H1 (cell line): ENCODE measurements around the gene CASD1. TPM values are rescaled to one million over a fixed set of nuclear protein-coding genes. Genes with fewer than 3 reads are reported as not detected.

Experiments used
- CTCF ChIA-PET: fragments of 300-600 bp; sonication (Branson Sonifier 250); formaldehyde crosslinking; loops from one replicate; lab custom pipeline; 2021; ENCODE audit not compliant: partially characterized antibody; lab: Charles Lee
- POLR2A ChIA-PET: fragments of 300-600 bp; sonication (Branson Sonifier 250); formaldehyde crosslinking; loops from one replicate; lab custom pipeline; 2021; ENCODE audit warnings: inconsistent platforms; ENCODE audit not compliant: partially characterized antibody; lab: Charles Lee
- DNase-seq, 2 experiments: peaks; one replicate each; pipeline versions ENCODE4 v3.0.0 to v3.0.0-alpha.2; 2010 to 2022; ENCODE audit warnings: low spot score in 2 of 2, low read depth in 1 of 2, mixed read lengths in 1 of 2
- FAIRE-seq: peaks from 2 replicates; lab custom pipeline; 2011; peaks lifted over from hg19 to GRCh38; lab: Jason Lieb, UNC
- H2AFZ ChIP-seq: 2 replicates; pipeline ENCODE4 v1.8.1; 2012; ENCODE audit warnings: low read length, inconsistent platforms
- H2AK5ac ChIP-seq: 2 replicates; pipeline ENCODE4 v1.6.1; 2013; ENCODE audit warnings: low read depth, low read length
- H2BK120ac ChIP-seq: replicated peaks from 2 replicates; pipeline ENCODE3; 2013; ENCODE audit warnings: low read depth, low read length, inconsistent platforms
- H2BK12ac ChIP-seq: 2 replicates; pipeline ENCODE4 v1.6.1; 2013; ENCODE audit warnings: low read depth, low read length
- H2BK15ac ChIP-seq: 2 replicates; pipeline ENCODE4 v1.6.1; 2013; ENCODE audit warnings: low read length
- H2BK20ac ChIP-seq: 2 replicates; pipeline ENCODE4 v1.6.1; 2013; ENCODE audit warnings: low read length
- H2BK5ac ChIP-seq: 2 replicates; pipeline ENCODE4 v1.6.1; 2013; ENCODE audit warnings: low read depth, low read length
- H3K14ac ChIP-seq: 2 replicates; pipeline ENCODE4 v1.6.1; 2013; ENCODE audit warnings: inconsistent platforms; ENCODE audit not compliant: insufficient read length
- H3K18ac ChIP-seq: 2 replicates; pipeline ENCODE4 v1.6.1; 2013; ENCODE audit warnings: low read length; ENCODE audit errors: extremely low read depth
- H3K23ac ChIP-seq: 2 replicates; pipeline ENCODE4 v1.6.1; 2013; ENCODE audit warnings: inconsistent platforms; ENCODE audit not compliant: insufficient read length
- H3K23me2 ChIP-seq: 2 replicates; pipeline ENCODE4 v1.6.1; 2013; ENCODE audit warnings: low read depth, low read length
- H3K27ac ChIP-seq: 2 replicates; pipeline ENCODE4 v1.6.1; 2011; ENCODE audit warnings: low read depth, low read length, inconsistent platforms
- H3K27me3 ChIP-seq, 4 experiments: replicated peaks in 1 of 4; 1 replicate in 1 of 4; 2 replicates in 3 of 4; pipeline versions ENCODE4 v1.6.1 to v1.8.1; 2011 to 2013; ENCODE audit warnings: low read length in 3 of 4, mild to moderate bottlenecking in 3 of 4, inconsistent platforms in 2 of 4, mixed read lengths in 2 of 4, moderate library complexity in 1 of 4; ENCODE audit not compliant: control insufficient read depth in 3 of 4, insufficient read depth in 3 of 4; ENCODE audit errors: extremely low read depth in 1 of 4
- H3K36me3 ChIP-seq, 4 experiments: 2 replicates each; pipeline versions ENCODE4 v1.6.1 to v1.8.1; 2011 to 2013; ENCODE audit warnings: mild to moderate bottlenecking in 4 of 4, low read length in 3 of 4, moderate library complexity in 2 of 4, control low read depth in 1 of 4, inconsistent platforms in 1 of 4; ENCODE audit not compliant: insufficient read depth in 4 of 4, control insufficient read depth in 2 of 4
- H3K4ac ChIP-seq: replicated peaks from 2 replicates; pipeline ENCODE3; 2013; ENCODE audit warnings: low read length, low read depth, mixed read lengths, inconsistent platforms; ENCODE audit not compliant: insufficient read length
- H3K4me1 ChIP-seq, 4 experiments: replicated peaks in 1 of 4; 1 replicate in 1 of 4; 2 replicates in 3 of 4; pipeline versions ENCODE4 v1.6.1 to v1.8.1; 2011 to 2013; ENCODE audit warnings: low read length in 3 of 4, inconsistent platforms in 2 of 4, mixed read lengths in 1 of 4; ENCODE audit not compliant: insufficient read depth in 4 of 4, control insufficient read depth in 3 of 4
- H3K4me2 ChIP-seq, 2 experiments: 2 replicates each; pipeline versions ENCODE4 v1.6.1 to v1.8.1; 2011 to 2013; ENCODE audit warnings: low read depth in 2 of 2, low read length in 2 of 2, control low read depth in 1 of 2, inconsistent platforms in 1 of 2, mild to moderate bottlenecking in 1 of 2; ENCODE audit not compliant: insufficient read depth in 1 of 2
- H3K4me3 ChIP-seq, 4 experiments: fragments of 200-600, 300-600 bp in 1 of 4; sonication (generic), shearing (Covaris generic), sonication (Bioruptor Twin) in 1 of 4; 2 replicates each; pipeline versions ENCODE4 v1.5.1 to v1.8.1; 2011 to 2016; ENCODE audit warnings: low read length in 4 of 4, low read depth in 3 of 4, control low read depth in 2 of 4, inconsistent platforms in 2 of 4, mild to moderate bottlenecking in 2 of 4, mixed read lengths in 1 of 4, moderate library complexity in 1 of 4; ENCODE audit not compliant: insufficient read depth in 2 of 4; ENCODE audit errors: extremely low read depth in 1 of 4
- H3K56ac ChIP-seq: replicated peaks from 2 replicates; pipeline ENCODE3; 2013; ENCODE audit warnings: low read depth, mild to moderate bottlenecking, mixed read lengths, low read length, inconsistent platforms; ENCODE audit not compliant: insufficient read length
- H3K79me1 ChIP-seq: 2 replicates; pipeline ENCODE4 v1.6.1; 2013; ENCODE audit warnings: low read depth, low read length, control low read depth
- H3K79me2 ChIP-seq, 2 experiments: 2 replicates each; pipeline versions ENCODE4 v1.6.1 to v1.8.1; 2012 to 2013; ENCODE audit warnings: low read length in 2 of 2, mild to moderate bottlenecking in 2 of 2, inconsistent platforms in 1 of 2; ENCODE audit not compliant: insufficient read depth in 2 of 2, control insufficient read depth in 1 of 2
- H3K9ac ChIP-seq, 4 experiments: replicated peaks in 1 of 4; 1 replicate in 1 of 4; 2 replicates in 3 of 4; pipeline versions ENCODE4 v1.6.1 to v1.8.1; 2011 to 2013; ENCODE audit warnings: low read depth in 3 of 4, low read length in 3 of 4, control low read depth in 2 of 4, mild to moderate bottlenecking in 2 of 4, moderate library complexity in 2 of 4, inconsistent platforms in 1 of 4; ENCODE audit errors: extremely low read depth in 1 of 4
- H3K9me3 ChIP-seq, 2 experiments: 2 replicates each; pipeline versions ENCODE4 v1.6.1 to v1.8.1; 2012 to 2013; ENCODE audit warnings: mild to moderate bottlenecking in 2 of 2, moderate library complexity in 2 of 2, control low read depth in 1 of 2, inconsistent platforms in 1 of 2, low read depth in 1 of 2, low read length in 1 of 2, mixed read lengths in 1 of 2; ENCODE audit not compliant: insufficient read depth in 2 of 2
- H4K20me1 ChIP-seq, 2 experiments: replicated peaks in 1 of 2; 2 replicates each; pipeline versions ENCODE3 to v1.8.1; 2011 to 2013; ENCODE audit warnings: inconsistent platforms in 2 of 2, low read length in 2 of 2, mild to moderate bottlenecking in 1 of 2; ENCODE audit not compliant: insufficient read depth in 2 of 2, control insufficient read depth in 1 of 2
- H4K5ac ChIP-seq: 2 replicates; pipeline ENCODE4 v1.6.1; 2013; ENCODE audit warnings: low read length, low read depth, mixed read lengths, inconsistent platforms; ENCODE audit not compliant: insufficient read length
- H4K8ac ChIP-seq: 2 replicates; pipeline ENCODE4 v1.8.0; 2013; ENCODE audit warnings: mild to moderate bottlenecking, moderate library complexity, low read length, inconsistent platforms; ENCODE audit not compliant: insufficient read depth; ENCODE audit errors: extremely low read depth
- H4K91ac ChIP-seq: replicated peaks from 2 replicates; pipeline ENCODE3; 2013; ENCODE audit warnings: low read length, mixed read lengths, inconsistent platforms; ENCODE audit not compliant: insufficient read length
- GABPA ChIP-seq: IDR thresholded peaks from 2 replicates; pipeline ENCODE4 v1.6.1; 2011; ENCODE audit warnings: mild to moderate bottlenecking, low read length, moderate library complexity, borderline replicate concordance; ENCODE audit not compliant: insufficient read depth
- HDAC2 ChIP-seq, 2 experiments: fragments of 300-600 bp in 1 of 2; sonication (generic) in 1 of 2; IDR thresholded peaks; 2 replicates each; pipeline ENCODE4 v1.6.1; 2011 to 2012; ENCODE audit warnings: low read depth in 2 of 2, low read length in 2 of 2, mild to moderate bottlenecking in 2 of 2, moderate library complexity in 2 of 2, borderline replicate concordance in 1 of 2, inconsistent platforms in 1 of 2
- PHF8 ChIP-seq: fragments of 200-600 bp; sonication (generic); conservative IDR thresholded peaks from 2 replicates; pipeline ENCODE4 v1.7.1; 2012; ENCODE audit warnings: low read depth, mild to moderate bottlenecking, inconsistent platforms, low read length, moderate library complexity
- RBBP5 ChIP-seq: IDR thresholded peaks from 2 replicates; pipeline ENCODE4 v1.7.1; 2012; ENCODE audit warnings: low read depth, mild to moderate bottlenecking, inconsistent platforms, low read length, moderate library complexity, borderline replicate concordance
- RNF2 ChIP-seq: fragments of 200-900, 300-1000 bp; sonication (generic); IDR thresholded peaks from 2 replicates; pipeline ENCODE4 v1.7.1; 2016; ENCODE audit warnings: borderline replicate concordance, low read depth, mild to moderate bottlenecking, antibody characterized with exemption, low read length; ENCODE audit not compliant: poor library complexity, severe bottlenecking; ENCODE audit errors: missing control alignments
- SP2 ChIP-seq: IDR thresholded peaks from 2 replicates; pipeline ENCODE4 v1.6.1; 2012; ENCODE audit warnings: mild to moderate bottlenecking, low read length, inconsistent platforms
- SUZ12 ChIP-seq: fragments of 200-600 bp; sonication (generic); IDR thresholded peaks from 2 replicates; pipeline ENCODE4 v1.6.1; 2012; ENCODE audit warnings: mild to moderate bottlenecking, inconsistent platforms, low read length, moderate library complexity, mixed read lengths
- TBP ChIP-seq: IDR thresholded peaks from 2 replicates; pipeline ENCODE4 v1.6.1; 2011; ENCODE audit warnings: low read depth, low read length, improper control_type of control experiment
- TEAD4 ChIP-seq: IDR thresholded peaks from 2 replicates; pipeline ENCODE4 v1.6.1; 2012; ENCODE audit warnings: low read depth, low read length, inconsistent platforms, mixed read lengths
- ZNF274 ChIP-seq: IDR thresholded peaks from 2 replicates; pipeline ENCODE4 v1.7.0; 2012; ENCODE audit warnings: low read length, borderline replicate concordance; ENCODE audit errors: extremely low read depth
- polyA plus RNA-seq, 7 experiments: library from polyadenylated mRNA; depleted of rRNA in 3 of 7; stranded (reverse) in 5 of 7; unstranded in 2 of 7; fragments of >200 nt in 5 of 7; fragments of 200-250 nt in 2 of 7; gene quantifications; 1 replicate in 5 of 7; 2 replicates in 1 of 7; 4 replicates in 1 of 7; pipeline versions ENCODE4 v1.2.1 to v1.2.3, GENCODE V29; 2011 to 2013; ENCODE audit warnings: missing spikeins in 2 of 7, mixed read lengths in 2 of 7
- total RNA-seq: library from RNA; stranded (reverse); fragmentation: NEBNext Ultra II Directional; extraction: Animal tissue kit (Norgen Biotek cat#: 25700); gene quantifications from 2 replicates; pipeline ENCODE4 v1.2.1, GENCODE V29; 2021
- TF ChIP-seq, protein P1 (sequence below): IDR thresholded peaks from 2 replicates; pipeline ENCODE4 v1.6.1; 2012; ENCODE audit warnings: inconsistent platforms
- TF ChIP-seq, protein P2 (sequence below): IDR thresholded peaks from 2 replicates; pipeline ENCODE4 v1.6.1; 2012; ENCODE audit warnings: low read length, inconsistent platforms

CASD1 gene
- total and polyA plus RNA-seq, 2 of the 8 experiments (the other 6 are each of a cell fraction or from before 2014, with no cell fraction given), result 14.2 to 18.8 TPM

DNA sequence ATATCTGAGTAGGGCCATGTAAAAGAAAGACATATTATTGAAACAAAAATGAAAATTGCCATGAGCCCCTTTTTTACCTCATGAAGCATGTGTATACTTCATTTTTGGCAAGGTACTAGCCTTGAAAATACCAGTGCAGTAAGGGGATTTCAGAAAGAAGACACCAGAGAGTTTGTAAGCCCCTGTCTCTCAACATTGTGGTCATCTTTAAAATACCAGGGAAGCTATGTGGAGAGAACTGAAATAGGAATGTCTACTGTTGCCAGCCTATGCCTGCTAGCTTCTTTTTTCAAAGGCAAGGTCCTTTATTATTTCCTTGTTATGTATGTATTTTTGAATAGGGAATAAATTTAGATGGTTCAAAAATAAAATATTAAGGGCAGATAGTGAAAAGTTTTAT lies 57.8 kb downstream of the CASD1 start:
- H3K23ac ChIP-seq, result no peak overlapping the region
- H2BK5ac ChIP-seq, result no peak overlapping the region
- no peak overlapping the region for H4K91ac ChIP-seq
- no peak overlapping the region for H2AFZ ChIP-seq
- H2BK120ac ChIP-seq, result no peak overlapping the region
- no peak overlapping the region for H2BK12ac ChIP-seq
- no peak overlapping the region for H3K27ac ChIP-seq
- no peak overlapping the region for H2BK20ac ChIP-seq
- no peaks in the 10 kb centered on the region for H3K4me1 ChIP-seq
- no peak overlapping the region for H3K4ac ChIP-seq
- FAIRE-seq (no peak), DNase-seq (no peak)
- no peaks in the 10 kb centered on the region for H3K36me3 ChIP-seq
- no peaks in the 10 kb centered on the region for H4K20me1 ChIP-seq
- no peak overlapping the region for H3K4me2 ChIP-seq
- no peak overlapping the region for H3K14ac ChIP-seq
- H3K23me2 ChIP-seq, result no peaks in the 10 kb centered on the region
- no peak overlapping the region for H3K56ac ChIP-seq
- no peaks in the 10 kb centered on the region for H3K79me1 ChIP-seq
- H3K27me3 ChIP-seq, result no peaks in the 10 kb centered on the region
- H3K79me2 ChIP-seq, result no peaks in the 10 kb centered on the region
- no peaks in the 10 kb centered on the region for H3K9me3 ChIP-seq
- ChIA-PET POLR2A (no interaction called here), CTCF (interaction anchor here (1.1 kb wide), 1 partner anchor 13 kb away, joined by 3 read pairs; no protein-coding TSS in a partner anchor)
- H2BK15ac ChIP-seq, result no peak overlapping the region
- H4K5ac ChIP-seq, result no peak overlapping the region
- no peak overlapping the region for H3K9ac ChIP-seq
- no peak overlapping the region for H2AK5ac ChIP-seq
- no peak overlapping the region for H4K8ac ChIP-seq
- no peak overlapping the region for H3K4me3 ChIP-seq
- no peak overlapping the region for H3K18ac ChIP-seq
- TF ChIP-seq SP2 (no peak), TEAD4 (no peak), SUZ12 (no peak), GABPA (no peak), PHF8 (no peak), HDAC2 (IDR thresholded peaks at IDR 0.05; ENCODE audit: borderline replicate concordance in 1 of 2, low read depth in 2 of 2, low read length in 2 of 2) (no peak), RBBP5 (no peak), RNF2 (no peak), TBP (no peak), ZNF274 (no peak)
- TF ChIP-seq, protein P1, sequence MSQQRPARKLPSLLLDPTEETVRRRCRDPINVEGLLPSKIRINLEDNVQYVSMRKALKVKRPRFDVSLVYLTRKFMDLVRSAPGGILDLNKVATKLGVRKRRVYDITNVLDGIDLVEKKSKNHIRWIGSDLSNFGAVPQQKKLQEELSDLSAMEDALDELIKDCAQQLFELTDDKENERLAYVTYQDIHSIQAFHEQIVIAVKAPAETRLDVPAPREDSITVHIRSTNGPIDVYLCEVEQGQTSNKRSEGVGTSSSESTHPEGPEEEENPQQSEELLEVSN, result no peak
- TF ChIP-seq, protein P2, sequence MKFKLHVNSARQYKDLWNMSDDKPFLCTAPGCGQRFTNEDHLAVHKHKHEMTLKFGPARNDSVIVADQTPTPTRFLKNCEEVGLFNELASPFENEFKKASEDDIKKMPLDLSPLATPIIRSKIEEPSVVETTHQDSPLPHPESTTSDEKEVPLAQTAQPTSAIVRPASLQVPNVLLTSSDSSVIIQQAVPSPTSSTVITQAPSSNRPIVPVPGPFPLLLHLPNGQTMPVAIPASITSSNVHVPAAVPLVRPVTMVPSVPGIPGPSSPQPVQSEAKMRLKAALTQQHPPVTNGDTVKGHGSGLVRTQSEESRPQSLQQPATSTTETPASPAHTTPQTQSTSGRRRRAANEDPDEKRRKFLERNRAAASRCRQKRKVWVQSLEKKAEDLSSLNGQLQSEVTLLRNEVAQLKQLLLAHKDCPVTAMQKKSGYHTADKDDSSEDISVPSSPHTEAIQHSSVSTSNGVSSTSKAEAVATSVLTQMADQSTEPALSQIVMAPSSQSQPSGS, result no peak
